IMR-90 (cell line): ENCODE data around the gene S1PR5. TPM values are rescaled to one million over a fixed set of nuclear protein-coding genes. Genes with fewer than 3 reads are reported as not detected.

Source experiments
- ATAC-seq: fragments of 200-7000 bp; cut with Tn5 transposase; 2 replicates; pipeline ENCODE4 v1.9.1; 2020; ENCODE audit warnings: low read depth, mild to moderate bottlenecking, moderate library complexity
- BruUV-seq: library from RNA; stranded (reverse); fragments of 400-500 nt; replicated peaks from 2 replicates; lab custom pipeline; 2021; lab: Mats Ljungman, UMichigan
- CTCF ChIA-PET: fragments of 300-600 bp; formaldehyde crosslinking; extraction: SDS; loops from one replicate; lab custom pipeline; 2021; ENCODE audit warnings: antibody characterized with exemption; lab: Yijun Ruan, JAX
- POLR2A ChIA-PET: fragments of 300-600 bp; sonication (Branson Sonifier 250); formaldehyde crosslinking; loops from one replicate; lab custom pipeline; 2022; ENCODE audit warnings: antibody characterized with exemption; ENCODE audit not compliant: unreplicated experiment; lab: Charles Lee
- DNase-seq: peaks from one replicate; pipeline ENCODE4 v3.0.0; 2013
- H2AFZ ChIP-seq: replicated peaks from 2 replicates; pipeline ENCODE3; 2013; ENCODE audit warnings: low read length, mild to moderate bottlenecking; ENCODE audit not compliant: poor library complexity
- H2AK5ac ChIP-seq: 2 replicates; pipeline ENCODE4 v1.6.1; 2013; ENCODE audit warnings: low read depth, low read length, inconsistent platforms
- H2AK9ac ChIP-seq: replicated peaks from 2 replicates; pipeline ENCODE3; 2013; ENCODE audit warnings: mild to moderate bottlenecking, low read depth, low read length, moderate library complexity; ENCODE audit not compliant: poor library complexity
- H2BK120ac ChIP-seq: 2 replicates; pipeline ENCODE4 v1.6.1; 2013; ENCODE audit warnings: low read depth, low read length, inconsistent platforms
- H2BK15ac ChIP-seq: 3 replicates; pipeline ENCODE4 v1.6.1; 2013; ENCODE audit warnings: low read depth, low read length, inconsistent platforms
- H2BK20ac ChIP-seq: 2 replicates; pipeline ENCODE4 v1.6.1; 2013; ENCODE audit warnings: low read depth, mild to moderate bottlenecking, inconsistent platforms, low read length, moderate library complexity
- H2BK5ac ChIP-seq: 2 replicates; pipeline ENCODE4 v1.6.1; 2013; ENCODE audit warnings: mild to moderate bottlenecking, low read depth, low read length, inconsistent platforms; ENCODE audit not compliant: poor library complexity, severe bottlenecking
- H3K14ac ChIP-seq: replicated peaks from 2 replicates; pipeline ENCODE4 v1.6.1; 2013; ENCODE audit warnings: low read depth, low read length, inconsistent platforms
- H3K18ac ChIP-seq: 2 replicates; pipeline ENCODE4 v1.6.1; 2013; ENCODE audit warnings: low read depth, low read length, control low read depth
- H3K23ac ChIP-seq: 2 replicates; pipeline ENCODE4 v1.6.1; 2013; ENCODE audit warnings: low read depth, low read length, inconsistent platforms
- H3K27ac ChIP-seq: 2 replicates; pipeline ENCODE4 v1.5.1; 2013; ENCODE audit warnings: mild to moderate bottlenecking, control low read depth, low read length; ENCODE audit not compliant: insufficient read depth
- H3K27me3 ChIP-seq: 2 replicates; pipeline ENCODE4 v1.6.1; 2013; ENCODE audit warnings: low read length; ENCODE audit not compliant: control insufficient read depth, insufficient read depth
- H3K36me3 ChIP-seq: 2 replicates; pipeline ENCODE4 v1.6.1; 2013; ENCODE audit warnings: low read length, mixed read lengths; ENCODE audit not compliant: control insufficient read depth, insufficient read depth
- H3K4ac ChIP-seq: 2 replicates; pipeline ENCODE4 v1.6.1; 2013; ENCODE audit warnings: low read depth, low read length, inconsistent platforms
- H3K4me1 ChIP-seq: 2 replicates; pipeline ENCODE4 v1.6.1; 2013; ENCODE audit warnings: low read length, mixed read lengths; ENCODE audit not compliant: control insufficient read depth, insufficient read depth
- H3K4me2 ChIP-seq: 2 replicates; pipeline ENCODE4 v1.6.1; 2013; ENCODE audit warnings: low read depth, mild to moderate bottlenecking, control low read depth, low read length, moderate library complexity
- H3K4me3 ChIP-seq: 2 replicates; pipeline ENCODE4 v1.5.1; 2013; ENCODE audit warnings: low read depth, mild to moderate bottlenecking, control low read depth, low read length, moderate library complexity; ENCODE audit not compliant: insufficient read depth
- H3K56ac ChIP-seq: 2 replicates; pipeline ENCODE4 v1.6.1; 2013; ENCODE audit warnings: low read length, inconsistent platforms; ENCODE audit not compliant: insufficient read depth; ENCODE audit errors: extremely low read depth
- H3K79me1 ChIP-seq, 2 experiments: 2 replicates each; pipeline ENCODE4 v1.6.1; 2013; ENCODE audit warnings: low read length in 2 of 2, inconsistent platforms in 1 of 2, low read depth in 1 of 2
- H3K9ac ChIP-seq: 2 replicates; pipeline ENCODE4 v1.6.1; 2013; ENCODE audit warnings: low read depth, low read length, control low read depth
- H3K9me1 ChIP-seq: 2 replicates; pipeline ENCODE4 v1.6.1; 2013; ENCODE audit warnings: low read length, inconsistent platforms; ENCODE audit not compliant: insufficient read depth
- H3K9me3 ChIP-seq: 2 replicates; pipeline ENCODE4 v1.6.1; 2013; ENCODE audit warnings: low read length; ENCODE audit not compliant: control insufficient read depth, insufficient read depth
- H4K20me1 ChIP-seq: 2 replicates; pipeline ENCODE4 v1.6.1; 2013; ENCODE audit warnings: low read length, inconsistent platforms; ENCODE audit not compliant: insufficient read depth
- H4K5ac ChIP-seq: 2 replicates; pipeline ENCODE4 v1.6.1; 2013; ENCODE audit warnings: mild to moderate bottlenecking, low read depth, low read length, control low read depth
- H4K8ac ChIP-seq, 2 experiments: 2 replicates each; pipeline ENCODE4 v1.6.1; 2013; ENCODE audit warnings: low read depth in 2 of 2, low read length in 2 of 2, control low read depth in 1 of 2, inconsistent platforms in 1 of 2
- H4K91ac ChIP-seq: 2 replicates; pipeline ENCODE4 v1.6.1; 2013; ENCODE audit warnings: low read depth, low read length, inconsistent platforms; ENCODE audit not compliant: insufficient read depth
- BHLHE40 ChIP-seq: fragments of 150-350 bp; IDR thresholded peaks from 2 replicates; pipeline ENCODE4 v1.6.1; 2016; ENCODE audit warnings: mild to moderate bottlenecking, low read depth, low read length
- CEBPB ChIP-seq: IDR thresholded peaks from 2 replicates; pipeline ENCODE4 v1.6.1; 2012; ENCODE audit warnings: low read depth, low read length, improper control_type of control experiment
- CHD1 ChIP-seq: IDR thresholded peaks from 2 replicates; pipeline ENCODE4 v1.6.1; 2012; ENCODE audit warnings: low read depth, low read length, improper control_type of control experiment
- CTCF ChIP-seq: conservative IDR thresholded peaks from 2 replicates; pipeline ENCODE4 v1.5.1; 2012; ENCODE audit warnings: mild to moderate bottlenecking, low read depth, low read length, improper control_type of control experiment
- ELK1 ChIP-seq: fragments of 150-350 bp; IDR thresholded peaks from 2 replicates; pipeline ENCODE4 v1.6.1; 2016; ENCODE audit warnings: low read depth, mild to moderate bottlenecking, low read length, moderate library complexity, borderline replicate concordance
- MAZ ChIP-seq: IDR thresholded peaks from 2 replicates; pipeline ENCODE4 v1.6.1; 2012; ENCODE audit warnings: low read depth, mild to moderate bottlenecking, low read length, improper control_type of control experiment, moderate library complexity, borderline replicate concordance
- MXI1 ChIP-seq: IDR thresholded peaks from 2 replicates; pipeline ENCODE4 v1.6.1; 2012; ENCODE audit warnings: low read depth, mild to moderate bottlenecking, low read length, moderate library complexity, borderline replicate concordance
- NFE2L2 ChIP-seq: fragments of 150-350 bp; IDR thresholded peaks from 2 replicates; pipeline ENCODE4 v1.6.1; 2016; ENCODE audit warnings: low read depth, mild to moderate bottlenecking, low read length
- RCOR1 ChIP-seq: IDR thresholded peaks from 2 replicates; pipeline ENCODE4 v1.6.1; 2012; ENCODE audit warnings: mild to moderate bottlenecking, low read length, improper control_type of control experiment; ENCODE audit not compliant: insufficient replicate concordance
- SMC3 ChIP-seq: fragments of 150-350 bp; IDR thresholded peaks from 2 replicates; pipeline ENCODE4 v1.6.1; 2016; ENCODE audit warnings: low read depth, mild to moderate bottlenecking, antibody characterized with exemption, low read length, moderate library complexity
- WGBS, 2 experiments: methylation state at CpG; one replicate each; pipeline versions ENCODE4 v1.1.5 to v1.1.7; 2013; ENCODE audit warnings: missing lambda C conversion rate in 2 of 2; ENCODE audit not compliant: insufficient read length in 1 of 2; ENCODE audit errors: extremely low coverage in 2 of 2; 5-methylcytosine and 5-hydroxymethylcytosine counted together
- dilution Hi-C: fragments of 300-500 bp; cut with HindIII; formaldehyde crosslinking; loops from one replicate; pipeline ENCODE4 v1.14.3; 2018; ENCODE audit warnings: low sequenced_read_pairs; ENCODE audit not compliant: unreplicated experiment
- in situ Hi-C: fragments of 300-500 bp; cut with MboI; formaldehyde crosslinking; loops from 3 replicates; pipeline ENCODE4 v1.14.3; 2019; ENCODE audit warnings: low sequenced_read_pairs, inconsistent platforms, mixed read lengths
- intact Hi-C: fragments of 100-400 bp; cut with micrococcal nuclease; formaldehyde crosslinking; loops from 2 replicates; pipeline ENCODE4 v1.10.0; 2022
- polyA plus RNA-seq, 3 experiments: library from polyadenylated mRNA; depleted of rRNA; stranded (reverse); fragments of >200 nt; gene quantifications; 2 replicates each; pipeline ENCODE4 v1.2.3, GENCODE V29; 2012; ENCODE audit warnings: low replicate concordance in 1 of 3
- total RNA-seq: library from RNA; depleted of rRNA; stranded (reverse); fragments of >200 nt; gene quantifications from 2 replicates; pipeline ENCODE4 v1.2.3, GENCODE V29; 2012
- TF ChIP-seq, protein P1 (sequence below): fragments of 150-350 bp; IDR thresholded peaks from 2 replicates; pipeline ENCODE4 v1.6.1; 2017; ENCODE audit warnings: mild to moderate bottlenecking, antibody characterized with exemption, low read length, low read depth

Gene S1PR5
- total and polyA plus RNA-seq, 2 of the 4 experiments (the other 2 are of a cell fraction) = 0.36 to 0.55 TPM

GRCh38 chr19:10501971-10502523 is 15.2 kb downstream of the S1PR5 start (continued):
- TF ChIP-seq, protein P1, sequence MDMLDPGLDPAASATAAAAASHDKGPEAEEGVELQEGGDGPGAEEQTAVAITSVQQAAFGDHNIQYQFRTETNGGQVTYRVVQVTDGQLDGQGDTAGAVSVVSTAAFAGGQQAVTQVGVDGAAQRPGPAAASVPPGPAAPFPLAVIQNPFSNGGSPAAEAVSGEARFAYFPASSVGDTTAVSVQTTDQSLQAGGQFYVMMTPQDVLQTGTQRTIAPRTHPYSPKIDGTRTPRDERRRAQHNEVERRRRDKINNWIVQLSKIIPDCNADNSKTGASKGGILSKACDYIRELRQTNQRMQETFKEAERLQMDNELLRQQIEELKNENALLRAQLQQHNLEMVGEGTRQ = no peak

DNA sequence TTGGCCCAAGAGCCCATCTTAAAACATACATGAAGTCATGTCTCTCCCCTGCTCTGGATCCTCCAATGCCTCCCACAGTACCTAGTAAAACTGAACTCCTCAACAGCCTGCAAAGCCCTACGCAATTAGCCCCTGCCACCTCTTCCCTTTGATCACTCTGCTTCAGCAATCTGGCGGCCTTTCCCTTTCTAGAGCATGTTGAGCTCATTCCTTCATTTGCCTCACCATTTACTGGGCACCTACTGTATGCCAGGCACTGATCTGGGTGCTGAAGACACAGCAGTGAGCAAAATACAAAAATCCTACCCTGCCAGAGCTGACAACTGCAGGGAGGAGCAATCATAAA is 17.0 kb downstream of the S1PR5 start:
- H3K27ac ChIP-seq = no peak overlapping the region
- in situ Hi-C loops (no loop called here), intact Hi-C loops (no loop called here), dilution Hi-C loops (no loop called here)
- H4K8ac ChIP-seq = no peak overlapping the region
- H2BK5ac ChIP-seq = no peak overlapping the region
- no peak overlapping the region for H4K5ac ChIP-seq
- H3K4me1 ChIP-seq = peaks cover 3% of the 10 kb centered on the region; the same call in 1 of the 2 replicates
- no peak overlapping the region for H3K9ac ChIP-seq
- no peak overlapping the region for H4K91ac ChIP-seq
- no peak overlapping the region for H3K23ac ChIP-seq
- no TSS peak for BruUV-seq
- H3K79me1 ChIP-seq = peaks cover 24 to 48% of the 10 kb centered on the region in 2 experiments
- H3K56ac ChIP-seq = no peak overlapping the region
- peaks cover 28% of the 10 kb centered on the region for H3K36me3 ChIP-seq
- DNase-seq (no peak), ATAC-seq (no peak)
- H3K9me3 ChIP-seq = no peaks in the 10 kb centered on the region
- ChIA-PET POLR2A (interaction anchor here (0.6 kb wide), 1 partner anchor 81 kb away, joined by 5 read pairs; no protein-coding TSS in a partner anchor), CTCF (no interaction called here)
- peaks cover 12% of the 10 kb centered on the region for H4K20me1 ChIP-seq
- no peak overlapping the region for H2BK120ac ChIP-seq
- H2AK5ac ChIP-seq = no peak overlapping the region
- H2AK9ac ChIP-seq = no peak overlapping the region
- no CpG with 5 or more reads among the region's 2 CpGs for WGBS, 2 experiments
- no peak overlapping the region for H3K4me2 ChIP-seq
- H3K9me1 ChIP-seq = peaks cover 10% of the 10 kb centered on the region
- H3K27me3 ChIP-seq = no peaks in the 10 kb centered on the region
- no peak overlapping the region for H2BK15ac ChIP-seq
- H3K4me3 ChIP-seq = no peak overlapping the region
- H3K4ac ChIP-seq = no peak overlapping the region
- no peak overlapping the region for H2BK20ac ChIP-seq
- H2AFZ ChIP-seq = no peak overlapping the region
- no peak overlapping the region for H3K14ac ChIP-seq
- H3K18ac ChIP-seq = no peak overlapping the region
- TF ChIP-seq BHLHE40 (no peak), MAZ (no peak), RCOR1 (no peak), ELK1 (no peak), CHD1 (no peak), NFE2L2 (no peak), CTCF (no peak), MXI1 (no peak), CEBPB (no peak), SMC3 (no peak)
- TF ChIP-seq, protein P1 = no peak
